ENCODE measurements around the gene PLCL1.

The PLCL1 gene

GRCh38 chr2:197915548-197916265 is 111.3 kb downstream of the PLCL1 start:
- Histone ChIP-seq H3K4me1 (ENCODE audit: control insufficient read depth, insufficient read depth, low read length) (peaks cover 27% of the 10 kb centered on the region), H3K27me3 (ENCODE audit: control insufficient read depth, insufficient read depth, low read length) (no peaks in the 10 kb centered on the region), H3K9ac (ENCODE audit: low read depth, low read length) (no peak overlapping the region), H3K36me3 (ENCODE audit: insufficient read depth, low read length) (no peaks in the 10 kb centered on the region), H3K4me3 (ENCODE audit: low read length) (no peak overlapping the region), H3K9me3 (replicated peaks; ENCODE audit: low read length) (no peaks in the 10 kb centered on the region), H3K4me2 (ENCODE audit: low read length) (no peak overlapping the region)

- no peak overlapping the region for H3K4me3 ChIP-seq (ENCODE audit: low read length)
- H3K27me3 ChIP-seq (ENCODE audit: control insufficient read depth, insufficient read depth, low read length), result no peaks in the 10 kb centered on the region
- no peaks in the 10 kb centered on the region for H3K9me3 ChIP-seq (replicated peaks; ENCODE audit: low read length)
- no peak overlapping the region for H3K9ac ChIP-seq (ENCODE audit: low read depth, low read length)
- no peak overlapping the region for H3K4me2 ChIP-seq (ENCODE audit: low read length)
- no peaks in the 10 kb centered on the region for H3K36me3 ChIP-seq (ENCODE audit: insufficient read depth, low read length)
- H3K4me1 ChIP-seq (ENCODE audit: control insufficient read depth, insufficient read depth, low read length), result peaks cover 27% of the 10 kb centered on the region
Observed at GRCh38 chr2:197919487-197919886, 115.1 kb downstream of the PLCL1 start.

- Histone ChIP-seq H3K4me2 (ENCODE audit: low read length) (no peak overlapping the region), H3K4me1 (ENCODE audit: control insufficient read depth, insufficient read depth, low read length) (peaks cover 21% of the 10 kb centered on the region), H3K9me3 (replicated peaks; ENCODE audit: low read length) (no peaks in the 10 kb centered on the region), H3K9ac (ENCODE audit: low read depth, low read length) (no peak overlapping the region), H3K4me3 (ENCODE audit: low read length) (no peak overlapping the region), H3K27me3 (ENCODE audit: control insufficient read depth, insufficient read depth, low read length) (no peaks in the 10 kb centered on the region), H3K36me3 (ENCODE audit: insufficient read depth, low read length) (no peaks in the 10 kb centered on the region)
Observed at GRCh38 chr2:197920088-197920487, 115.7 kb downstream of the PLCL1 start.

GRCh38 chr2:197920592-197921201 is 116.3 kb downstream of the PLCL1 start:
- H3K36me3 ChIP-seq (ENCODE audit: insufficient read depth, low read length), result no peaks in the 10 kb centered on the region
- no peaks in the 10 kb centered on the region for H3K9me3 ChIP-seq (replicated peaks; ENCODE audit: low read length)
- H3K4me1 ChIP-seq (ENCODE audit: control insufficient read depth, insufficient read depth, low read length), result peaks cover 15% of the 10 kb centered on the region
- H3K27me3 ChIP-seq (ENCODE audit: control insufficient read depth, insufficient read depth, low read length), result no peaks in the 10 kb centered on the region
- H3K9ac ChIP-seq (ENCODE audit: low read depth, low read length), result no peak overlapping the region
- no peak overlapping the region for H3K4me2 ChIP-seq (ENCODE audit: low read length)
- H3K4me3 ChIP-seq (ENCODE audit: low read length), result no peak overlapping the region

GRCh38 chr2:197924483-197924882 is 120.1 kb downstream of the PLCL1 start:
- H3K4me1 ChIP-seq (ENCODE audit: control insufficient read depth, insufficient read depth, low read length), result peaks cover 15% of the 10 kb centered on the region
- H3K4me2 ChIP-seq (ENCODE audit: low read length), result no peak overlapping the region
- no peaks in the 10 kb centered on the region for H3K27me3 ChIP-seq (ENCODE audit: control insufficient read depth, insufficient read depth, low read length)
- H3K36me3 ChIP-seq (ENCODE audit: insufficient read depth, low read length), result no peaks in the 10 kb centered on the region
- H3K4me3 ChIP-seq (ENCODE audit: low read length), result no peak overlapping the region
- H3K9ac ChIP-seq (ENCODE audit: low read depth, low read length), result no peak overlapping the region
- no peaks in the 10 kb centered on the region for H3K9me3 ChIP-seq (replicated peaks; ENCODE audit: low read length)

- Histone ChIP-seq H3K4me3 (ENCODE audit: low read length) (no peak overlapping the region), H3K4me1 (ENCODE audit: control insufficient read depth, insufficient read depth, low read length) (peaks cover 11% of the 10 kb centered on the region), H3K27me3 (ENCODE audit: control insufficient read depth, insufficient read depth, low read length) (no peaks in the 10 kb centered on the region), H3K9me3 (replicated peaks; ENCODE audit: low read length) (no peaks in the 10 kb centered on the region), H3K9ac (ENCODE audit: low read depth, low read length) (no peak overlapping the region), H3K4me2 (ENCODE audit: low read length) (no peak overlapping the region), H3K36me3 (ENCODE audit: insufficient read depth, low read length) (no peaks in the 10 kb centered on the region)
Observed at GRCh38 chr2:197925204-197925603, 120.8 kb downstream of the PLCL1 start.

GRCh38 chr2:197925976-197926375 is 121.6 kb downstream of the PLCL1 start:
- Histone ChIP-seq H3K4me1 (ENCODE audit: control insufficient read depth, insufficient read depth, low read length) (peaks cover 11% of the 10 kb centered on the region), H3K36me3 (ENCODE audit: insufficient read depth, low read length) (no peaks in the 10 kb centered on the region), H3K27me3 (ENCODE audit: control insufficient read depth, insufficient read depth, low read length) (no peaks in the 10 kb centered on the region), H3K9me3 (replicated peaks; ENCODE audit: low read length) (no peaks in the 10 kb centered on the region), H3K4me2 (ENCODE audit: low read length) (no peak overlapping the region), H3K4me3 (ENCODE audit: low read length) (no peak overlapping the region), H3K9ac (ENCODE audit: low read depth, low read length) (no peak overlapping the region)

- no peak overlapping the region for H3K4me2 ChIP-seq (ENCODE audit: low read length)
- H3K9me3 ChIP-seq (replicated peaks; ENCODE audit: low read length), result no peaks in the 10 kb centered on the region
- H3K4me1 ChIP-seq (ENCODE audit: control insufficient read depth, insufficient read depth, low read length), result peaks cover 11% of the 10 kb centered on the region
- H3K9ac ChIP-seq (ENCODE audit: low read depth, low read length), result no peak overlapping the region
- H3K27me3 ChIP-seq (ENCODE audit: control insufficient read depth, insufficient read depth, low read length), result no peaks in the 10 kb centered on the region
- no peak overlapping the region for H3K4me3 ChIP-seq (ENCODE audit: low read length)
- no peaks in the 10 kb centered on the region for H3K36me3 ChIP-seq (ENCODE audit: insufficient read depth, low read length)
Observed at GRCh38 chr2:197926673-197927072, 122.3 kb downstream of the PLCL1 start.

- no peak overlapping the region for H3K9ac ChIP-seq (ENCODE audit: low read depth, low read length)
- no peaks in the 10 kb centered on the region for H3K36me3 ChIP-seq (ENCODE audit: insufficient read depth, low read length)
- H3K9me3 ChIP-seq (replicated peaks; ENCODE audit: low read length), result no peaks in the 10 kb centered on the region
- no peaks in the 10 kb centered on the region for H3K27me3 ChIP-seq (ENCODE audit: control insufficient read depth, insufficient read depth, low read length)
- no peak overlapping the region for H3K4me2 ChIP-seq (ENCODE audit: low read length)
- peaks cover 11% of the 10 kb centered on the region for H3K4me1 ChIP-seq (ENCODE audit: control insufficient read depth, insufficient read depth, low read length)
- no peak overlapping the region for H3K4me3 ChIP-seq (ENCODE audit: low read length)
Observed at GRCh38 chr2:197927994-197928393, 123.6 kb downstream of the PLCL1 start.

- H3K36me3 ChIP-seq (ENCODE audit: insufficient read depth, low read length), result no peaks in the 10 kb centered on the region
- H3K4me2 ChIP-seq (ENCODE audit: low read length), result no peak overlapping the region
- H3K27me3 ChIP-seq (ENCODE audit: control insufficient read depth, insufficient read depth, low read length), result no peaks in the 10 kb centered on the region
- peaks cover 11% of the 10 kb centered on the region for H3K4me1 ChIP-seq (ENCODE audit: control insufficient read depth, insufficient read depth, low read length)
- no peaks in the 10 kb centered on the region for H3K9me3 ChIP-seq (replicated peaks; ENCODE audit: low read length)
- no peak overlapping the region for H3K4me3 ChIP-seq (ENCODE audit: low read length)
- no peak overlapping the region for H3K9ac ChIP-seq (ENCODE audit: low read depth, low read length)
Observed at GRCh38 chr2:197929008-197929885, 124.9 kb downstream of the PLCL1 start.

GRCh38 chr2:197929886-197930227 is 125.5 kb downstream of the PLCL1 start:
- H3K4me2 ChIP-seq (ENCODE audit: low read length), result no peak overlapping the region
- H3K9me3 ChIP-seq (replicated peaks; ENCODE audit: low read length), result no peaks in the 10 kb centered on the region
- no peaks in the 10 kb centered on the region for H3K27me3 ChIP-seq (ENCODE audit: control insufficient read depth, insufficient read depth, low read length)
- H3K36me3 ChIP-seq (ENCODE audit: insufficient read depth, low read length), result no peaks in the 10 kb centered on the region
- H3K4me1 ChIP-seq (ENCODE audit: control insufficient read depth, insufficient read depth, low read length), result peaks cover 11% of the 10 kb centered on the region
- no peak overlapping the region for H3K4me3 ChIP-seq (ENCODE audit: low read length)
- no peak overlapping the region for H3K9ac ChIP-seq (ENCODE audit: low read depth, low read length)

Measured in skeletal muscle satellite cell (primary cell).